H4 (cell line): ENCODE results near the gene SYP. TPM values are rescaled to one million over a fixed set of nuclear protein-coding genes. Genes with fewer than 3 reads are reported as not detected.

Experiments
- DNase-seq: peaks from one replicate; pipeline ENCODE4 v3.0.0-alpha.2; 2015; ENCODE audit warnings: low spot score
- total RNA-seq: library from RNA; depleted of rRNA; stranded (reverse); fragments of >200 nt; shearing (Covaris generic); gene quantifications from 2 replicates; pipeline ENCODE4 v1.2.3, GENCODE V29; 2014; rRNA removed

The SYP gene
- total RNA-seq, result 0.19 TPM in 1 of 2 replicates, not detected in the other

- DNase-seq, result peak; percentile 80
These were observed at the start of gene SYP for GRCh38 chrX:49199906-49200771. SYP (minus strand) TSS chrX:49200193; CDS start chrX:49200186, 7 bp downstream.

DNA sequence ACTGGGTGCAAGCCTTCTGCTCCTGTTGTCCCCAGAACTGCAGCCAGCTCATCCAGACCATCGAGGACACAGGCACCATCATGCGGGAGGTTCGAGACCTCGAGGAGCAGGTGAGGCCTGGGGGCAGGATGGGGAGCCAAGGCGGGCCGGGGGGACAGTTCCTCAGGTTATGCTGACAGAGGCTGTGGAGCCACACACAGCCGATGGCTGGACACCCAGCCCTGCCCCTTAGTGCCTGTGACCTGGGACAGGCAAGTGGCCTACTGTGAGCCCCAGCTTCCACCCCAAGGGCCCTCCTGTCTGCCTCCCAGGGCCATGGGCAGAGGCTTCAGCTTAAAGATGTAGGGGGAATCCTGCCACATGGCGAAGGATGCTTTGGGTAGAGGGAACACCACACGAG lies 49.6 kb upstream of the SYP start:
- no peak for DNase-seq

- DNase-seq, result no peak
These were observed 49.1 kb upstream of the SYP start for GRCh38 chrX:49249071-49249470.

- no peak for DNase-seq
These were observed 48.2 kb upstream of the SYP start for GRCh38 chrX:49247916-49248811.

GRCh38 chrX:49247346-49247745 lies 47.4 kb upstream of the SYP start:
- DNase-seq, result no peak

GRCh38 chrX:49246541-49246940 lies 46.5 kb upstream of the SYP start:
- no peak for DNase-seq

- no peak for DNase-seq
These were observed 44.2 kb upstream of the SYP start for GRCh38 chrX:49244207-49244606.

- no peak for DNase-seq
These were observed 43.2 kb upstream of the SYP start for GRCh38 chrX:49243166-49243565.

GRCh38 chrX:49242545-49243066 lies 42.6 kb upstream of the SYP start:
- no peak for DNase-seq

DNA sequence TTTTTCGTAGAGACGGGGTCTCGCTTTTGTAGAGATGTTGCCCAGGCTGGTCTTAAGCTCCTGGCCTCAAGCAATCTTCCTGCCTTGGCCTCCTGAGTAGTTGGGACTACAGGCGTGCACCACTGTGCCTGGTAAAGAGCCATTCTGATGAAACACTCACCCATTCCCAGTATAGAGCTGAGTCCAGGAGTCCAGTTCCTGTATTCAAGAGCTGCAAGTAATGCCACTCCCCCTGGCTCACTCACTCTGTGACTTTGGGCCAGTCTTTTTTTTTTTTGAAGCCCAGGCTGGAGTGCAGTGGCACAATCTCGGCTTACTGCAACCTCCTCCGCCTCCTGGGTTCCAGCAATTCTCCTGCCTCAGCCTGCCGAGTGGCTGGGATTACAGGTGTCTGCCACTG lies 38.7 kb upstream of the SYP start:
- no peak for DNase-seq

- DNase-seq, result no peak
These were observed 37.1 kb upstream of the SYP start for GRCh38 chrX:49237060-49237459.

GRCh38 chrX:49233887-49234555 lies 34.0 kb upstream of the SYP start:
- DNase-seq, result no peak

GRCh38 chrX:49233176-49233575 lies 33.2 kb upstream of the SYP start, which contains the start of gene CACNA1F:
CACNA1F (minus strand) TSS chrX:49233340; CDS start chrX:49233309, 31 bp downstream.
- no peak for DNase-seq

- DNase-seq, result no peak
These were observed 32.5 kb upstream of the SYP start for GRCh38 chrX:49232525-49232924.

- no peak for DNase-seq
These were observed 31.5 kb upstream of the SYP start for GRCh38 chrX:49231333-49232000.

DNA sequence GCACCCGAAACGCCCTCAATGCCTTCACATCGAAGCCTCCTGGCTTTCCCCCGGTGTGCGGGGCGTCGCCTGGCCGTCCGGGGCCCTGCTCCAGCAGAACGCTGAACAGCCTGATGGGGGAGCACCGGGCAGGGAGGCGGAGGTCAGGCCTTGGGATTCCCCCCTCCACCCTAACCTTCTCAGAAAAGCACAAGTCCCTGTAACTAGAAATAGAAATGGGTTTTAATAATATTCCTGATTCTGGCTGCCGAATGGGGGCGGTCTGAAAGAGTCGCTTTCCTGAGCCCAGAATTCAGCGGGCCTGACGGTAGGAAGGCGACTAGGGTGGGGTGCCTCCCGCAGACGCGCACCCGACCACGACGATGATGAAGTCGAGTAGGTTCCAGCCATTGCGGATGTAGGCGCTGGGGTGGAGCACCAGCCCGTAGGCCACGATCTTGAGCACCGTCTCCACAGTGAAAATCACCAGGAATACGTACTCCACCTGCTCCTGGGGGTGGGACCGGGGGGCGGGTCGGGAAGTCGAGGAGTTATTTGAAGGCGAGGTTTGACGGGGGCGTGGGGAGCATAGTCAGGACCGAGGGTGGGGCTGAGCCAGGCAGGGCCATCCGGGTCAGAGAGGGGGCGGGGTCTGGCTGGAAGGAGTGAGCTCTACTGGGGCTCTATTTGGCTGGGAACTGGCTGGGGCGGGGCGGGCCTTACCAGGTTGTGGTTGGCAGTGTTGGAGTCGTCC lies 30.7 kb upstream of the SYP start:
- no peak for DNase-seq

GRCh38 chrX:49228185-49228584 lies 28.2 kb upstream of the SYP start:
- DNase-seq, result no peak

DNA sequence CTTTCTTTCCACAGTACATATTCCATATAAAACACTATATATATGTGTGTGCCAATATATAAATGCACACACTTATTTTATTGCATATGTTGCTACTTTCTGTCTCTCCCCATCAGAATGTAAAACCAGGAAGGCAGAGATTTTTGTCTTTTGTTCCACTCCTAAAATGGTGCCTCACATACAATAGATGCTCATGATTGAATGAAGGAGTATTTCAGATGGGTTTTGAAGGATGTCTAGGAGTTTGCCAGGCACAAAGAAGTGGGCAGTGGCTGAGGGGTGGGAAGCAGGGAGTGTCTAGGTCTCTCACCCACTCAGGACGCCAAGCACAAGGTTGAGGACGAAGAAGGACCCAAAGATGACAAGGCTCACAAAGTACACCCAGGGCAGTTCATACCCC lies 27.7 kb upstream of the SYP start:
- no peak for DNase-seq

DNA sequence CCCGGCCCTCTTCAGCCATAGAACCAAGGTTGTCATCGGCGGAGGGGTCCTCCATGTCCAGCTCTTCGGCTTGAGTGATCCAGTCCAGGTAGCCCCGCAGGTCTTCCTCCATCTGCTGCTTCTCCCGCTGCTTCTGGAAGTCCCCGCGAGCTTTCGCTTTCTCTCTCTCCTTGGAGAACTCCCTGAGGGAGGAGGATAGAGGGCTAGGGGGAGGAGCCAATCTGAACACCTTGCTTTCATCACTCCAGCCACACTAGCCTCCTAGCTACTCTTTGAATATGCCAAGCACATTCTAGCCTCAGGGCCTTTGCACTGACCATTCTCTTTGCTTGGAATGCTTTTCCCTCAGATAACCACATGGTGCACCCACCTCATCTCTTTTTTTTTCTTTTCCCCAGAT lies 27.0 kb upstream of the SYP start:
- no peak for DNase-seq

GRCh38 chrX:49225858-49226257 lies 25.9 kb upstream of the SYP start:
- no peak for DNase-seq

GRCh38 chrX:49221868-49222267 lies 21.9 kb upstream of the SYP start:
- no peak for DNase-seq
